ENCODE measurements around the gene SPATA6. TPM values are rescaled to one million over a fixed set of nuclear protein-coding genes. Genes with fewer than 3 reads are reported as not detected.
"Not testable (repeated sequence)": the region's sequence is repeated elsewhere in the genome, so short reads cannot be mapped to it uniquely, and the experiment has no call there.

The SPATA6 gene
- total RNA-seq, 2 donors from 2014 or later = 42.8 to 51.5 TPM

DNA sequence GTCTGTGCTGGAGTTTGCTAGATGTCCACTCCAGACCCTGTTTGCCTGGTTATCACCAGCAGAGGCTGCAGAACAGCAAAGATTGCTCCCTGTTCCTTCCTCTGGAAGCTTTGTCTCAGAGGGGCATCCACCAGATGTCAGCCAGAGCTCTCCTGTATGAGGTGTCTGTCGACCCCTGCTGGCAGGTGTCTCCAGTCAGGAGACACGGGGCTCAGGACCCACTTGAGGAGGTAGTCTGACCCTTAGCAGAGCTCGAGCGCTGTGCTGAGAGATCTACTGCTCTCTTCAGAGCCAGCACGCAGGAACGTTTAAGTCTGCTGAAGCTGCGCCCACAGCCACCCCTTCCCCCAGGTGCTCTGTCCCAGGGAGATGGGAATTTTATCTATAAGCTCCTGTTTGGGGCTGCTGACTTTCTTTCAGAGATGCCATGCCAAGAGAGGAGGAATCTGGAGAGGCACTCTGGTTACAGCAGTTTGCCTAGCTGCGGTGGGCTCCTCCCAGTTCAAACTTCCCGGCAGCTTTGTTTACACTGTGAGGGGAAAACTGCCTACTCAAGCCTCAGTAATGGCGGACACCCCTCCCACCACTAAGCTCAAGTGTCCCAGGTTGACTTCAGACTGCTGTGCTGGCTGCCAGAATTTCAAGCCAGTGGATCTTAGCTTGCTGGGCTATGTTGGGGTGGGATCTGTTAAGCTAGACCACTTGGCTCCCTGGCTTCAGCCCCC, 187.1 kb downstream of the SPATA6 start:
- H3K9ac ChIP-seq (ENCODE audit: extremely low read depth, low read length, poor library complexity, severe bottlenecking); H3K4me3 Mint-ChIP-seq; H3K27me3 Mint-ChIP-seq (ENCODE audit: insufficient read depth); H3K27me3 ChIP-seq (ENCODE audit: control insufficient read depth, insufficient read depth, low read length, poor library complexity, severe bottlenecking); H3K4me1 Mint-ChIP-seq; H3K27ac Mint-ChIP-seq; H3K27ac ChIP-seq (ENCODE audit: low read depth, low read length); H3K4me3 ChIP-seq (ENCODE audit: low read length); H3K4me1 ChIP-seq (ENCODE audit: control insufficient read depth, insufficient read depth, low read length); H3K36me3 ChIP-seq (ENCODE audit: control insufficient read depth, insufficient read depth, low read length); H3K9me3 ChIP-seq (ENCODE audit: control insufficient read depth, low read length): not testable (repeated sequence)
- DNase-seq = peak; percentile 65
- 34 to 81% methylated on average over 2 to 10 of the region's 10 CpGs for WGBS, 2 experiments (ENCODE audit: insufficient coverage in 1 of 2, insufficient read length in 1 of 2)
- Mint-ChIP-seq H3K36me3 (ENCODE audit: low read depth) (peaks cover 25% of the 10 kb centered on the region), H3K9me3 (peaks cover 53% of the 10 kb centered on the region)
- TF ChIP-seq, protein P1, sequence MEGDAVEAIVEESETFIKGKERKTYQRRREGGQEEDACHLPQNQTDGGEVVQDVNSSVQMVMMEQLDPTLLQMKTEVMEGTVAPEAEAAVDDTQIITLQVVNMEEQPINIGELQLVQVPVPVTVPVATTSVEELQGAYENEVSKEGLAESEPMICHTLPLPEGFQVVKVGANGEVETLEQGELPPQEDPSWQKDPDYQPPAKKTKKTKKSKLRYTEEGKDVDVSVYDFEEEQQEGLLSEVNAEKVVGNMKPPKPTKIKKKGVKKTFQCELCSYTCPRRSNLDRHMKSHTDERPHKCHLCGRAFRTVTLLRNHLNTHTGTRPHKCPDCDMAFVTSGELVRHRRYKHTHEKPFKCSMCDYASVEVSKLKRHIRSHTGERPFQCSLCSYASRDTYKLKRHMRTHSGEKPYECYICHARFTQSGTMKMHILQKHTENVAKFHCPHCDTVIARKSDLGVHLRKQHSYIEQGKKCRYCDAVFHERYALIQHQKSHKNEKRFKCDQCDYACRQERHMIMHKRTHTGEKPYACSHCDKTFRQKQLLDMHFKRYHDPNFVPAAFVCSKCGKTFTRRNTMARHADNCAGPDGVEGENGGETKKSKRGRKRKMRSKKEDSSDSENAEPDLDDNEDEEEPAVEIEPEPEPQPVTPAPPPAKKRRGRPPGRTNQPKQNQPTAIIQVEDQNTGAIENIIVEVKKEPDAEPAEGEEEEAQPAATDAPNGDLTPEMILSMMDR (conservative IDR thresholded peaks at IDR 0.05) = peak; percentile 68

DNA sequence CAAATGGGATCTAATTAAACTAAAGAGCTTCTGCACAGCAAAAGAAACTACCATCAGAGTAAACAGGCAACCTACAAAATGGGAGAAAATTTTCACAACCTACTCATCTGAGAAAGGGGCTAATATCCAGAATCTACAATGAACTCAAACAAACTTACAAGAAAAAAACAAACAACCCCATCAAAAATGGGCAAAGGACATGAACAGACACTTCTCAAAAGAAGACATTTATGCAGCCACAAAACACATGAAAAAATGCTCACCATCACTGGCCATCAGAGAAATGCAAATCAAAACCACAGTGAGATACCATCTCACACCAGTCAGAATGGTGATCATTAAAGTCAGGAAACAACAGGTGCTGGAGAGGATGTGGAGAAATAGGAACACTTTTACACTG, 189.7 kb downstream of the SPATA6 start:
- not testable (repeated sequence) for H3K9me3 ChIP-seq (ENCODE audit: control insufficient read depth, low read length); H3K27ac Mint-ChIP-seq; H3K36me3 Mint-ChIP-seq (ENCODE audit: low read depth); H3K27me3 Mint-ChIP-seq (ENCODE audit: insufficient read depth); H3K27me3 ChIP-seq (ENCODE audit: control insufficient read depth, insufficient read depth, low read length, poor library complexity, severe bottlenecking); H3K9ac ChIP-seq (ENCODE audit: extremely low read depth, low read length, poor library complexity, severe bottlenecking); H3K4me3 Mint-ChIP-seq; H3K27ac ChIP-seq (ENCODE audit: low read depth, low read length); H3K4me1 ChIP-seq (ENCODE audit: control insufficient read depth, insufficient read depth, low read length); H3K36me3 ChIP-seq (ENCODE audit: control insufficient read depth, insufficient read depth, low read length); H3K4me1 Mint-ChIP-seq; DNase-seq; H3K4me3 ChIP-seq (ENCODE audit: low read length)
- H3K9me3 Mint-ChIP-seq = peaks cover 54% of the 10 kb centered on the region

DNA sequence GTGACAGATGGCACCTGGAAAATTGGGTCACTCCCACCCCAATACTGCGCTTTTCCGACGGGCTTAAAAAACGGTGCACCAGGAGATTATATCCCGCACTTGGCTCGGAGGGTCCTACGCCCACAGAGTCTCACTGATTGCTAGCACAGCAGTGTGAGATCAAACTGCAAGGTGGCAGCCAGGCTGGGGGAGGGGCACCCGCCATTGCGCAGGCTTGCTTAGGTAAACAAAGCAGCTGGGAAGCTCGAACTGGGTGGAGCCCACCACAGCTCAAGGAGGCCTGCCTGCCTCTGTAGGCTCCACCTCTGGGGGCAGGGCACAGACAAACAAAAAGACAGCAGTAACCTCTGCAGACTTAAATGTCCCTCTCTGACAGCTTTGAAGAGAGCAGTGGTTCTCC, 194.6 kb downstream of the SPATA6 start:
- H3K9me3 ChIP-seq (ENCODE audit: control insufficient read depth, low read length) = peaks cover 13% of the 10 kb centered on the region
- H3K27ac Mint-ChIP-seq; H3K4me1 Mint-ChIP-seq; H3K36me3 Mint-ChIP-seq (ENCODE audit: low read depth); H3K36me3 ChIP-seq (ENCODE audit: control insufficient read depth, insufficient read depth, low read length); H3K4me1 ChIP-seq (ENCODE audit: control insufficient read depth, insufficient read depth, low read length); H3K27ac ChIP-seq (ENCODE audit: low read depth, low read length); DNase-seq; H3K4me3 ChIP-seq (ENCODE audit: low read length); H3K27me3 ChIP-seq (ENCODE audit: control insufficient read depth, insufficient read depth, low read length, poor library complexity, severe bottlenecking); H3K4me3 Mint-ChIP-seq; H3K27me3 Mint-ChIP-seq (ENCODE audit: insufficient read depth); H3K9ac ChIP-seq (ENCODE audit: extremely low read depth, low read length, poor library complexity, severe bottlenecking): not testable (repeated sequence)
- peaks cover 72% of the 10 kb centered on the region for H3K9me3 Mint-ChIP-seq
- 93 to 95% methylated on average over 3 to 10 of the region's 10 CpGs for WGBS, 2 experiments (ENCODE audit: insufficient coverage in 1 of 2, insufficient read length in 1 of 2)

DNA sequence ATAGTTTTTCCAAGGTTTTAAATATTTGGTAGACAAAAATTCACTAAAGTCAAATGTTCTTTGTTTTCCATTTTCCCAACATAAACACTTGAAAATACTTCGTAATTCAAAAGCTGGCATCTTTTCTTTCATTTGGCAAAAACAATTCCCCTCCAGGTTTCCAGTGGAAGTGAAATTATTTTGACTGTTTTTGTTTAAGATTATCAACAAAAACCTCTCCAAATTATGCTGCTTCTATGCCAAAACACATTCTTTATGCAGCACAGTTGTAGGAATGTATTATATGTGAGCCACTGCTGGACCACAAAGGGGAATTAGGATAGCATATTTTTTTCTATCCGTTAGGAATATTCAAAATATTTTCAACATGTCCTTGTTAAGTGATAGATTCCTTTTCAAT, 205.4 kb downstream of the SPATA6 start:
- DNase-seq = no peak
- H3K27ac ChIP-seq (ENCODE audit: low read depth, low read length) = no peak overlapping the region
- Mint-ChIP-seq H3K9me3 (peaks cover 6% of the 10 kb centered on the region), H3K27ac (no peak overlapping the region), H3K36me3 (ENCODE audit: low read depth) (peaks cover 6% of the 10 kb centered on the region), H3K4me3 (no peak overlapping the region), H3K4me1 (no peaks in the 10 kb centered on the region), H3K27me3 (ENCODE audit: insufficient read depth) (no peaks in the 10 kb centered on the region)
- 100% methylated on average over 1 of the region's 2 CpGs; no CpG with 5 or more reads in 1 of the 2 experiments for WGBS, 2 experiments (ENCODE audit: insufficient coverage in 1 of 2, insufficient read length in 1 of 2)
- no peaks in the 10 kb centered on the region for H3K27me3 ChIP-seq (ENCODE audit: control insufficient read depth, insufficient read depth, low read length, poor library complexity, severe bottlenecking)
- H3K9ac ChIP-seq (ENCODE audit: extremely low read depth, low read length, poor library complexity, severe bottlenecking) = no peak overlapping the region
- H3K36me3 ChIP-seq (ENCODE audit: control insufficient read depth, insufficient read depth, low read length) = no peaks in the 10 kb centered on the region
- TF ChIP-seq, protein P1 (conservative IDR thresholded peaks at IDR 0.05) = no peak
- no peaks in the 10 kb centered on the region for H3K4me1 ChIP-seq (ENCODE audit: control insufficient read depth, insufficient read depth, low read length)
- peaks cover 4% of the 10 kb centered on the region for H3K9me3 ChIP-seq (ENCODE audit: control insufficient read depth, low read length)
- no peak overlapping the region for H3K4me3 ChIP-seq (ENCODE audit: low read length)

All from endodermal cell (in vitro differentiated cells).